Measurements from ENCODE around the gene NLRP3.
A peak's percentile ranks its signal among the peaks of the same experiment; 100 is the strongest.

Gene NLRP3

GRCh38 chr1:247491328-247491727, 75.4 kb downstream of the NLRP3 start:
- H3K27ac ChIP-seq (ENCODE audit: low read depth in 2 of 2, low read length in 2 of 2): no peak overlapping the region
- H3K4me1 ChIP-seq (ENCODE audit: control insufficient read depth in 2 of 2, insufficient read depth in 2 of 2, low read length in 2 of 2): no peaks in the 10 kb centered on the region
- peaks cover 0 to 3% of the 10 kb centered on the region in 2 donors for H3K27me3 ChIP-seq (ENCODE audit: control insufficient read depth in 2 of 2, insufficient read depth in 2 of 2, low read length in 2 of 2)
- no peaks in the 10 kb centered on the region for H3K36me3 ChIP-seq (ENCODE audit: control insufficient read depth in 2 of 2, insufficient read depth in 2 of 2, low read length in 2 of 2)
- H3K9ac ChIP-seq (ENCODE audit: low read depth in 1 of 2, low read length in 2 of 2): no peak overlapping the region
- no peak overlapping the region for H3K4me3 ChIP-seq (ENCODE audit: low read length in 2 of 2)
- no peaks in the 10 kb centered on the region for H3K9me3 ChIP-seq (ENCODE audit: control insufficient read depth in 2 of 2, low read length in 2 of 2)

DNA sequence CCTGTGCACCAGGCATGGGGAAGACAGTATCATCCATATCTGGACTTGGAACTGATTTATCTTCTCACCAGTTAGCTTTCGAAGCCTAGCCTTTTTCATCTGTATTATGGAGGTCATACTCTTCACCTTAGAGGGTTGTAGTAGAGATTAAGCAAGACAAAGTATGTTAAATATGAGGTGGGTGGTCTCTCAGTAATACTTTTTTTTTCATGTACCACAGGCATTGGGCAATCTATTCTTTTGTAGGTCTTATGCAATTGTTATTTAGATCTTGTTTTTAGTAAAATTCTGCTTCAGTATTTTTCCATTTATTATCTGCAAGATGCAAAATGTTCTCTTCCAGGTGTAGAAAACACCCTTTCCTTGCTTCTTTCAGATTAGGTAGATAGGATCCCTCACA, 77.1 kb downstream of the NLRP3 start:
- no peak overlapping the region for H3K9ac ChIP-seq (ENCODE audit: low read depth in 1 of 2, low read length in 2 of 2)
- peaks cover 0 to 2% of the 10 kb centered on the region in 2 donors for H3K27me3 ChIP-seq (ENCODE audit: control insufficient read depth in 2 of 2, insufficient read depth in 2 of 2, low read length in 2 of 2)
- no peak overlapping the region for H3K4me3 ChIP-seq (ENCODE audit: low read length in 2 of 2)
- no peak overlapping the region for H3K27ac ChIP-seq (ENCODE audit: low read depth in 2 of 2, low read length in 2 of 2)
- H3K4me1 ChIP-seq (ENCODE audit: control insufficient read depth in 2 of 2, insufficient read depth in 2 of 2, low read length in 2 of 2): peaks cover 0 to 3% of the 10 kb centered on the region in 2 donors
- no peaks in the 10 kb centered on the region for H3K36me3 ChIP-seq (ENCODE audit: control insufficient read depth in 2 of 2, insufficient read depth in 2 of 2, low read length in 2 of 2)
- H3K9me3 ChIP-seq (ENCODE audit: control insufficient read depth in 2 of 2, low read length in 2 of 2): no peaks in the 10 kb centered on the region

- Histone ChIP-seq H3K4me1 (ENCODE audit: control insufficient read depth in 2 of 2, insufficient read depth in 2 of 2, low read length in 2 of 2) (peaks cover 0 to 3% of the 10 kb centered on the region in 2 donors), H3K9ac (ENCODE audit: low read depth in 1 of 2, low read length in 2 of 2) (no peak overlapping the region), H3K9me3 (ENCODE audit: control insufficient read depth in 2 of 2, low read length in 2 of 2) (no peaks in the 10 kb centered on the region), H3K4me3 (ENCODE audit: low read length in 2 of 2) (no peak overlapping the region), H3K27me3 (ENCODE audit: control insufficient read depth in 2 of 2, insufficient read depth in 2 of 2, low read length in 2 of 2) (peaks cover 0 to 2% of the 10 kb centered on the region in 2 donors), H3K36me3 (ENCODE audit: control insufficient read depth in 2 of 2, insufficient read depth in 2 of 2, low read length in 2 of 2) (no peaks in the 10 kb centered on the region), H3K27ac (ENCODE audit: low read depth in 2 of 2, low read length in 2 of 2) (no peak overlapping the region)
Measured at GRCh38 chr1:247494767-247495166, 78.8 kb downstream of the NLRP3 start.

- H3K27ac ChIP-seq (ENCODE audit: low read depth in 2 of 2, low read length in 2 of 2): no peak overlapping the region
- peaks cover 0 to 3% of the 10 kb centered on the region in 2 donors for H3K4me1 ChIP-seq (ENCODE audit: control insufficient read depth in 2 of 2, insufficient read depth in 2 of 2, low read length in 2 of 2)
- peaks cover 0 to 2% of the 10 kb centered on the region in 2 donors for H3K27me3 ChIP-seq (ENCODE audit: control insufficient read depth in 2 of 2, insufficient read depth in 2 of 2, low read length in 2 of 2)
- H3K4me3 ChIP-seq (ENCODE audit: low read length in 2 of 2): peak overlapping the region; percentile 29 to 49
- H3K36me3 ChIP-seq (ENCODE audit: control insufficient read depth in 2 of 2, insufficient read depth in 2 of 2, low read length in 2 of 2): no peaks in the 10 kb centered on the region
- no peak overlapping the region for H3K9ac ChIP-seq (ENCODE audit: low read depth in 1 of 2, low read length in 2 of 2)
- H3K9me3 ChIP-seq (ENCODE audit: control insufficient read depth in 2 of 2, low read length in 2 of 2): no peaks in the 10 kb centered on the region
Measured at GRCh38 chr1:247496581-247497285, 80.8 kb downstream of the NLRP3 start.

Data from mucosa of rectum (tissue), 2 donors.